GM12878 (cell line): ENCODE data around the gene GTSF1L. TPM values are rescaled to one million over a fixed set of nuclear protein-coding genes. Genes with fewer than 3 reads are reported as not detected.

Source experiments
- ATAC-seq: fragments of 200-7000 bp; cut with Tn5 transposase; 3 replicates; pipeline ENCODE4 v1.9.1; 2020; ENCODE audit warnings: mild to moderate bottlenecking, moderate library complexity
- BruUV-seq: library from RNA; stranded (reverse); fragments of 400-500 nt; replicated peaks from 2 replicates; lab custom pipeline; 2021; lab: Mats Ljungman, UMichigan
- CTCF ChIA-PET: fragments of 300-600 bp; sonication (Branson Sonifier 250); formaldehyde crosslinking; extraction: SDS; loops from one replicate; lab custom pipeline; 2021; ENCODE audit warnings: inconsistent platforms; lab: Yijun Ruan, JAX
- POLR2A ChIA-PET: fragments of 350-600 bp; formaldehyde crosslinking; extraction: SDS; loops from one replicate; lab custom pipeline; 2021; ENCODE audit warnings: inconsistent platforms; lab: Charles Lee
- RAD21 ChIA-PET: fragments of 300-600 bp; sonication (Branson Sonifier 250); formaldehyde crosslinking; loops from one replicate; lab custom pipeline; 2023; ENCODE audit warnings: antibody characterized with exemption; ENCODE audit not compliant: unreplicated experiment; lab: Charles Lee
- SMC1A ChIA-PET: fragments of 300-600 bp; sonication (Branson Sonifier 250); formaldehyde crosslinking; loops from one replicate; lab custom pipeline; 2023; ENCODE audit not compliant: unreplicated experiment, uncharacterized antibody; lab: Charles Lee
- DNase-seq: peaks from one replicate; pipeline ENCODE4 v3.0.0-alpha.2; 2011; ENCODE audit warnings: low read depth, low spot score
- FAIRE-seq: peaks from 3 replicates; lab custom pipeline; 2011; peaks lifted over from hg19 to GRCh38; lab: Jason Lieb, UNC
- H2AFZ ChIP-seq: 2 replicates; pipeline ENCODE4 v1.6.0; 2011; ENCODE audit warnings: low read depth, low read length, control low read depth; ENCODE audit not compliant: control insufficient read depth
- H3K27ac ChIP-seq: 2 replicates; pipeline ENCODE4 v1.5.1; 2011; ENCODE audit warnings: control low read depth; ENCODE audit not compliant: control insufficient read depth, insufficient read depth
- H3K27me3 ChIP-seq, 2 experiments: replicated peaks in 1 of 2; 2 replicates each; pipeline versions ENCODE4 v1.6.0 to v1.6.1; 2011; ENCODE audit warnings: low read length in 1 of 2; ENCODE audit not compliant: control insufficient read depth in 2 of 2, insufficient read depth in 2 of 2
- H3K36me3 ChIP-seq, 2 experiments: 2 replicates each; pipeline ENCODE4 v1.5.1; 2011; ENCODE audit warnings: low read length in 1 of 2; ENCODE audit not compliant: control insufficient read depth in 2 of 2, insufficient read depth in 2 of 2
- H3K4me1 ChIP-seq: 2 replicates; pipeline ENCODE4 v1.6.1; 2011; ENCODE audit warnings: mild to moderate bottlenecking, low read length, moderate library complexity, mixed read lengths; ENCODE audit not compliant: control insufficient read depth, insufficient read depth
- H3K4me2 ChIP-seq: 2 replicates; pipeline ENCODE4 v1.6.0; 2011; ENCODE audit warnings: control low read depth; ENCODE audit not compliant: control insufficient read depth, insufficient read depth
- H3K4me3 ChIP-seq: fragments of 200-600 bp; sonication (generic); 2 replicates; pipeline ENCODE4 v1.5.1; 2016
- H3K79me2 ChIP-seq: 2 replicates; pipeline ENCODE4 v1.6.0; 2011; ENCODE audit warnings: low read length; ENCODE audit not compliant: control insufficient read depth, insufficient read depth
- H3K9ac ChIP-seq: 2 replicates; pipeline ENCODE4 v1.8.0; 2011; ENCODE audit warnings: low read length, control low read depth, mixed read lengths; ENCODE audit not compliant: control insufficient read depth, insufficient read depth
- H3K9me3 ChIP-seq: replicated peaks from 3 replicates; pipeline ENCODE4 v1.5.1; 2011; ENCODE audit warnings: mild to moderate bottlenecking, low read length; ENCODE audit not compliant: control insufficient read depth, insufficient read depth
- H4K20me1 ChIP-seq: 2 replicates; pipeline ENCODE4 v1.6.0; 2011; ENCODE audit not compliant: control insufficient read depth, insufficient read depth
- CBFB ChIP-seq: IDR thresholded peaks from 2 replicates; pipeline ENCODE4 v1.6.1; 2016; ENCODE audit warnings: antibody characterized with exemption, low read depth
- CEBPB ChIP-seq, 2 experiments: fragments of 150-350 bp in 1 of 2; IDR thresholded peaks; 2 replicates each; pipeline ENCODE4 v1.6.1; 2012 to 2014; ENCODE audit warnings: low read depth in 2 of 2, low read length in 2 of 2, borderline replicate concordance in 1 of 2, inconsistent platforms in 1 of 2
- CHD1 ChIP-seq: IDR thresholded peaks from 2 replicates; pipeline ENCODE4 v1.6.1; 2012; ENCODE audit warnings: low read depth, low read length, improper control_type of control experiment
- CHD2 ChIP-seq: IDR thresholded peaks from 2 replicates; pipeline ENCODE4 v1.6.1; 2011; ENCODE audit warnings: low read depth, low read length, improper control_type of control experiment, borderline replicate concordance
- FOXK2 ChIP-seq: fragments of 450-650 bp; IDR thresholded peaks from 2 replicates; pipeline ENCODE4 v1.6.1; 2017; ENCODE audit warnings: mild to moderate bottlenecking, moderate library complexity
- GABPA ChIP-seq: IDR thresholded peaks from 2 replicates; pipeline ENCODE4 v1.6.1; 2014; ENCODE audit warnings: antibody characterized with exemption, low read depth, mild to moderate bottlenecking, inconsistent platforms
- HDAC6 ChIP-seq: fragments of 200-600 bp; sonication (generic); IDR thresholded peaks from one replicate; pipeline ENCODE4 v1.8.0; 2017; ENCODE audit warnings: antibody characterized with exemption; ENCODE audit not compliant: unreplicated experiment
- NR2C1 ChIP-seq: fragments of 450-650 bp; IDR thresholded peaks from 2 replicates; pipeline ENCODE4 v1.6.1; 2017; ENCODE audit warnings: antibody characterized with exemption, mild to moderate bottlenecking, moderate library complexity
- RCOR1 ChIP-seq: conservative IDR thresholded peaks from 2 replicates; pipeline ENCODE4 v1.6.1; 2012; ENCODE audit warnings: low read depth, low read length, improper control_type of control experiment
- STAT3 ChIP-seq: IDR thresholded peaks from 2 replicates; pipeline ENCODE4 v1.6.1; 2011; ENCODE audit warnings: low read depth, low read length, improper control_type of control experiment
- SUZ12 ChIP-seq: fragments of 200-600 bp; sonication (generic); IDR thresholded peaks from one replicate; pipeline ENCODE4 v1.6.1; 2018; ENCODE audit warnings: antibody characterized with exemption, mild to moderate bottlenecking; ENCODE audit not compliant: unreplicated experiment
- TCF12 ChIP-seq: IDR thresholded peaks from 2 replicates; pipeline ENCODE4 v1.6.1; 2011; ENCODE audit warnings: low read depth, mild to moderate bottlenecking, low read length
- WGBS: methylation state at CpG from one replicate; pipeline ENCODE4 v1.1.6; 2016; ENCODE audit warnings: low lambda C conversion rate; ENCODE audit not compliant: insufficient replicate concordance, insufficient coverage; ENCODE audit errors: missing lambda C conversion rate; 5-methylcytosine and 5-hydroxymethylcytosine counted together
- in situ Hi-C: fragments of 300-500 bp; cut with MboI; formaldehyde crosslinking; loops from 9 replicates; pipeline ENCODE4 v1.14.3; 2018; ENCODE audit warnings: mixed read lengths
- intact Hi-C: fragments of 100-400 bp; cut with micrococcal nuclease; formaldehyde crosslinking; loops from one replicate; pipeline ENCODE4 v1.14.2; 2022; ENCODE audit not compliant: unreplicated experiment
- polyA plus RNA-seq, 11 experiments: library from polyadenylated mRNA; depleted of rRNA in 4 of 11; unstranded in 6 of 11; stranded (reverse) in 5 of 11; fragments of >200 nt; fragmentation: Nextera tagmentation in 4 of 11; fragmentation: Illumina TruSeq in 1 of 11; extraction: Ambion mirVana in 4 of 11; extraction: Trizol in 1 of 11; gene quantifications; 1 replicate in 1 of 11; 2 replicates in 10 of 11; pipeline versions ENCODE4 v1.2.1 to v1.2.3, GENCODE V29; 2011 to 2016; ENCODE audit warnings: inconsistent platforms in 2 of 11, missing spikeins in 2 of 11, low read depth in 1 of 11
- total RNA-seq, 4 experiments: library from RNA; depleted of rRNA in 3 of 4; stranded (reverse); fragments of >200 nt in 3 of 4; fragmentation: Illumina TruSeq in 1 of 4; extraction: Trizol in 1 of 4; gene quantifications; 2 replicates each; pipeline versions ENCODE4 v1.2.1 to v1.2.3, GENCODE V29; 2013 to 2021
- TF ChIP-seq, protein P1 (sequence below): fragments of 450-650 bp; IDR thresholded peaks from 2 replicates; pipeline ENCODE4 v1.6.1; 2014; ENCODE audit warnings: mild to moderate bottlenecking
- TF ChIP-seq, protein P2 (sequence below): fragments of 450-650 bp; IDR thresholded peaks from 2 replicates; pipeline ENCODE4 v1.6.1; 2018; ENCODE audit warnings: mild to moderate bottlenecking, low read depth, moderate library complexity; ENCODE audit not compliant: partially characterized antibody
- TF ChIP-seq, protein P3 (sequence below): fragments of 450-650 bp; IDR thresholded peaks from 2 replicates; pipeline ENCODE4 v1.6.1; 2017; ENCODE audit warnings: mild to moderate bottlenecking
- TF ChIP-seq, protein P4 (sequence below): IDR thresholded peaks from 2 replicates; pipeline ENCODE4 v1.6.1; 2012; ENCODE audit warnings: low read length, inconsistent platforms
- TF ChIP-seq, protein P5 (sequence below): IDR thresholded peaks from 2 replicates; pipeline ENCODE4 v1.6.1; 2012; ENCODE audit warnings: low read depth, low read length, improper control_type of control experiment

Gene GTSF1L
- total and polyA plus RNA-seq, 10 of the 15 experiments (the other 5 are each of a cell fraction or from before 2014, with no cell fraction given) = 0.56 to 2.4 (median 1.3) TPM

DNA sequence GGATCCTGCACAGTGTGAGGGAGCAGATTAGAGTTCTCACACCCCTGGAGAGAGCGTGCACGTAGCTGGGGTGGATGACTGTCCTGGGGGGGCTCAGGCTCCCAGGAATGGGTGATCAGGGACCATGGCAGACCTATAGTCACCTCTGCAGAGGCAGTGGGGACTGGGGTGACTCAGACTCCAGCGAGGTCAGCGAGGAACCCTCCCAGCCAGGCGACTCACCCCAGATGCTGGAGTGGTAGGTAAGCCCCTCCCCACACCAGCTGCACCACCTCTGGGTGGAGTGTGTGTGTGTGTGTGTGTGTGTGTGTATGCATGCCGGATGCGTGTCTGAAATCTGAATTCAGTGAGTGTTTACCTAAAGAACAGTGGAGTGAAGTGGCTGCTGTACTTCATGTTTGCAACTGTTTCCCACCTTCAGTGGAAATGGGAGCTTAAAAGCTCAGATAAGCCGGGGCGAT is 17.4 kb upstream of the GTSF1L start:
- H3K27me3 ChIP-seq = no peaks in the 10 kb centered on the region
- intact Hi-C loops (no loop called here), in situ Hi-C loops (no loop called here)
- no peak overlapping the region for H3K4me2 ChIP-seq
- 66% methylated on average over 9 of the region's 9 CpGs for WGBS
- DNase-seq = no peak
- no peak for FAIRE-seq
- ChIA-PET CTCF (interaction anchor here (0.6 to 2.3 kb wide), 4 partner anchors 16 to 335 kb away, joined by 3 to 10 read pairs (median 4); no protein-coding TSS in a partner anchor), SMC1A (interaction anchor here (1.1 to 1.2 kb wide), 2 partner anchors 8 to 19 kb away, joined by 3 to 4 read pairs; no protein-coding TSS in a partner anchor), RAD21 (interaction anchor here (1.1 to 1.5 kb wide), 2 partner anchors 33 to 173 kb away, joined by 3 to 4 read pairs; no protein-coding TSS in a partner anchor), POLR2A (interaction anchor here (0.6 kb wide), 1 partner anchor 279 kb away, joined by 3 read pairs; no protein-coding TSS in a partner anchor)
- no TSS peak for BruUV-seq
- H3K36me3 ChIP-seq = no peaks in the 10 kb centered on the region
- H3K27ac ChIP-seq = no peak overlapping the region
- no peak for ATAC-seq
- H3K9me3 ChIP-seq = no peaks in the 10 kb centered on the region
- H2AFZ ChIP-seq = no peak overlapping the region
- TF ChIP-seq CEBPB (IDR thresholded peaks at IDR 0.05; ENCODE audit: borderline replicate concordance in 1 of 2, low read depth in 2 of 2, low read length in 2 of 2) = no peak
- no peak for TF ChIP-seq FOXK2
- TF ChIP-seq, protein P1, sequence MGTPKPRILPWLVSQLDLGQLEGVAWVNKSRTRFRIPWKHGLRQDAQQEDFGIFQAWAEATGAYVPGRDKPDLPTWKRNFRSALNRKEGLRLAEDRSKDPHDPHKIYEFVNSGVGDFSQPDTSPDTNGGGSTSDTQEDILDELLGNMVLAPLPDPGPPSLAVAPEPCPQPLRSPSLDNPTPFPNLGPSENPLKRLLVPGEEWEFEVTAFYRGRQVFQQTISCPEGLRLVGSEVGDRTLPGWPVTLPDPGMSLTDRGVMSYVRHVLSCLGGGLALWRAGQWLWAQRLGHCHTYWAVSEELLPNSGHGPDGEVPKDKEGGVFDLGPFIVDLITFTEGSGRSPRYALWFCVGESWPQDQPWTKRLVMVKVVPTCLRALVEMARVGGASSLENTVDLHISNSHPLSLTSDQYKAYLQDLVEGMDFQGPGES = no peak
- no peak for TF ChIP-seq GABPA
- no peak for TF ChIP-seq CHD2
- TF ChIP-seq RCOR1 = no peak
- TF ChIP-seq, protein P2, sequence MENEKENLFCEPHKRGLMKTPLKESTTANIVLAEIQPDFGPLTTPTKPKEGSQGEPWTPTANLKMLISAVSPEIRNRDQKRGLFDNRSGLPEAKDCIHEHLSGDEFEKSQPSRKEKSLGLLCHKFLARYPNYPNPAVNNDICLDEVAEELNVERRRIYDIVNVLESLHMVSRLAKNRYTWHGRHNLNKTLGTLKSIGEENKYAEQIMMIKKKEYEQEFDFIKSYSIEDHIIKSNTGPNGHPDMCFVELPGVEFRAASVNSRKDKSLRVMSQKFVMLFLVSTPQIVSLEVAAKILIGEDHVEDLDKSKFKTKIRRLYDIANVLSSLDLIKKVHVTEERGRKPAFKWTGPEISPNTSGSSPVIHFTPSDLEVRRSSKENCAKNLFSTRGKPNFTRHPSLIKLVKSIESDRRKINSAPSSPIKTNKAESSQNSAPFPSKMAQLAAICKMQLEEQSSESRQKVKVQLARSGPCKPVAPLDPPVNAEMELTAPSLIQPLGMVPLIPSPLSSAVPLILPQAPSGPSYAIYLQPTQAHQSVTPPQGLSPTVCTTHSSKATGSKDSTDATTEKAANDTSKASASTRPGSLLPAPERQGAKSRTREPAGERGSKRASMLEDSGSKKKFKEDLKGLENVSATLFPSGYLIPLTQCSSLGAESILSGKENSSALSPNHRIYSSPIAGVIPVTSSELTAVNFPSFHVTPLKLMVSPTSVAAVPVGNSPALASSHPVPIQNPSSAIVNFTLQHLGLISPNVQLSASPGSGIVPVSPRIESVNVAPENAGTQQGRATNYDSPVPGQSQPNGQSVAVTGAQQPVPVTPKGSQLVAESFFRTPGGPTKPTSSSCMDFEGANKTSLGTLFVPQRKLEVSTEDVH = no peak
- no peak for TF ChIP-seq HDAC6
- TF ChIP-seq, protein P3, sequence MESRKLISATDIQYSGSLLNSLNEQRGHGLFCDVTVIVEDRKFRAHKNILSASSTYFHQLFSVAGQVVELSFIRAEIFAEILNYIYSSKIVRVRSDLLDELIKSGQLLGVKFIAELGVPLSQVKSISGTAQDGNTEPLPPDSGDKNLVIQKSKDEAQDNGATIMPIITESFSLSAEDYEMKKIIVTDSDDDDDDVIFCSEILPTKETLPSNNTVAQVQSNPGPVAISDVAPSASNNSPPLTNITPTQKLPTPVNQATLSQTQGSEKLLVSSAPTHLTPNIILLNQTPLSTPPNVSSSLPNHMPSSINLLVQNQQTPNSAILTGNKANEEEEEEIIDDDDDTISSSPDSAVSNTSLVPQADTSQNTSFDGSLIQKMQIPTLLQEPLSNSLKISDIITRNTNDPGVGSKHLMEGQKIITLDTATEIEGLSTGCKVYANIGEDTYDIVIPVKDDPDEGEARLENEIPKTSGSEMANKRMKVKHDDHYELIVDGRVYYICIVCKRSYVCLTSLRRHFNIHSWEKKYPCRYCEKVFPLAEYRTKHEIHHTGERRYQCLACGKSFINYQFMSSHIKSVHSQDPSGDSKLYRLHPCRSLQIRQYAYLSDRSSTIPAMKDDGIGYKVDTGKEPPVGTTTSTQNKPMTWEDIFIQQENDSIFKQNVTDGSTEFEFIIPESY = no peak
- TF ChIP-seq SUZ12 = no peak
- no peak for TF ChIP-seq STAT3
- TF ChIP-seq TCF12 = no peak
- TF ChIP-seq, protein P4, sequence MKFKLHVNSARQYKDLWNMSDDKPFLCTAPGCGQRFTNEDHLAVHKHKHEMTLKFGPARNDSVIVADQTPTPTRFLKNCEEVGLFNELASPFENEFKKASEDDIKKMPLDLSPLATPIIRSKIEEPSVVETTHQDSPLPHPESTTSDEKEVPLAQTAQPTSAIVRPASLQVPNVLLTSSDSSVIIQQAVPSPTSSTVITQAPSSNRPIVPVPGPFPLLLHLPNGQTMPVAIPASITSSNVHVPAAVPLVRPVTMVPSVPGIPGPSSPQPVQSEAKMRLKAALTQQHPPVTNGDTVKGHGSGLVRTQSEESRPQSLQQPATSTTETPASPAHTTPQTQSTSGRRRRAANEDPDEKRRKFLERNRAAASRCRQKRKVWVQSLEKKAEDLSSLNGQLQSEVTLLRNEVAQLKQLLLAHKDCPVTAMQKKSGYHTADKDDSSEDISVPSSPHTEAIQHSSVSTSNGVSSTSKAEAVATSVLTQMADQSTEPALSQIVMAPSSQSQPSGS = no peak
- no peak for TF ChIP-seq NR2C1
- TF ChIP-seq CBFB = no peak
- TF ChIP-seq, protein P5, sequence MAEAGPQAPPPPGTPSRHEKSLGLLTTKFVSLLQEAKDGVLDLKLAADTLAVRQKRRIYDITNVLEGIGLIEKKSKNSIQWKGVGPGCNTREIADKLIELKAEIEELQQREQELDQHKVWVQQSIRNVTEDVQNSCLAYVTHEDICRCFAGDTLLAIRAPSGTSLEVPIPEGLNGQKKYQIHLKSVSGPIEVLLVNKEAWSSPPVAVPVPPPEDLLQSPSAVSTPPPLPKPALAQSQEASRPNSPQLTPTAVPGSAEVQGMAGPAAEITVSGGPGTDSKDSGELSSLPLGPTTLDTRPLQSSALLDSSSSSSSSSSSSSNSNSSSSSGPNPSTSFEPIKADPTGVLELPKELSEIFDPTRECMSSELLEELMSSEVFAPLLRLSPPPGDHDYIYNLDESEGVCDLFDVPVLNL = no peak
- no peak for TF ChIP-seq CHD1
- no peak overlapping the region for H3K9ac ChIP-seq
- H3K4me3 ChIP-seq = no peak overlapping the region
- no peaks in the 10 kb centered on the region for H3K79me2 ChIP-seq
- no peaks in the 10 kb centered on the region for H4K20me1 ChIP-seq
- H3K4me1 ChIP-seq = no peaks in the 10 kb centered on the region
